Stomach (tissue), 4 donors: ENCODE data around the gene KCNQ1.

Source experiments
- CTCF ChIP-seq, 7 experiments: fragments of 450-650 bp in 4 of 7; fragments of 200-600 bp in 3 of 7; sonication (generic) in 3 of 7; IDR thresholded peaks; one replicate each; pipeline ENCODE4 v1.5.1; 2016 to 2019; ENCODE audit warnings: antibody characterized with exemption in 7 of 7, control low read depth in 2 of 7, mild to moderate bottlenecking in 1 of 7
- POLR2A ChIP-seq, 4 donors: fragments of 450-650 bp; IDR thresholded peaks; one replicate each; pipeline ENCODE4 v1.6.1; 2016; ENCODE audit warnings: antibody characterized with exemption in 4 of 4, control low read depth in 2 of 4, mild to moderate bottlenecking in 1 of 4, moderate library complexity in 1 of 4

- TF ChIP-seq POLR2A (IDR thresholded peaks at IDR 0.05) (no peak), CTCF (IDR thresholded peaks at IDR 0.05) (no peak)
These were observed 63.3 kb downstream of the KCNQ1 start for GRCh38 chr11:2507945-2508749.
